NT2/D1 (cell line): ENCODE data around the gene TRPM2.

Experiments used
- SUZ12 ChIP-seq: IDR thresholded peaks from 2 replicates; pipeline ENCODE4 v1.6.1; 2011; ENCODE audit not compliant: insufficient read length, insufficient read depth; ENCODE audit errors: extremely low read depth
- ZNF274 ChIP-seq: IDR thresholded peaks from 2 replicates; pipeline ENCODE4 v1.6.1; 2011; ENCODE audit warnings: mild to moderate bottlenecking, low read depth, low read length

- no peak for TF ChIP-seq SUZ12
- no peak for TF ChIP-seq ZNF274
Observed at GRCh38 chr21:44365251-44365966, 12.0 kb downstream of the TRPM2 start.
